Spinal cord (tissue), 10 donors: ENCODE measurements around the gene DNAJC1. TPM values are rescaled to one million over a fixed set of nuclear protein-coding genes. Genes with fewer than 3 reads are reported as not detected.
A peak's percentile ranks its signal among the peaks of the same experiment; 100 is the strongest.

Experiments used
- DNase-seq, 6 donors: peaks; one replicate each; pipeline versions ENCODE4 v3.0.0 to v3.0.0-alpha.2; 2013 to 2015; ENCODE audit warnings: low spot score in 6 of 6, low read depth in 4 of 6
- H3K27ac ChIP-seq: one replicate; pipeline ENCODE4 v1.5.1; 2013; ENCODE audit warnings: low read depth, low read length, control low read depth
- H3K27me3 ChIP-seq: one replicate; pipeline ENCODE4 v1.6.1; 2013; ENCODE audit warnings: low read length; ENCODE audit not compliant: control insufficient read depth, insufficient read depth
- H3K36me3 ChIP-seq: one replicate; pipeline ENCODE4 v1.6.1; 2013; ENCODE audit warnings: low read length; ENCODE audit not compliant: control insufficient read depth, insufficient read depth
- H3K4me1 ChIP-seq: one replicate; pipeline ENCODE4 v1.6.1; 2013; ENCODE audit warnings: low read length; ENCODE audit not compliant: control insufficient read depth, insufficient read depth
- H3K4me3 ChIP-seq: one replicate; pipeline ENCODE4 v1.5.1; 2013; ENCODE audit warnings: low read depth, low read length, control low read depth
- H3K9me3 ChIP-seq: one replicate; pipeline ENCODE4 v1.6.1; 2013; ENCODE audit warnings: low read length; ENCODE audit not compliant: control insufficient read depth, insufficient read depth
- WGBS: methylation state at CpG from one replicate; pipeline ENCODE4 v1.1.5; 2013; ENCODE audit warnings: missing lambda C conversion rate; ENCODE audit not compliant: insufficient coverage; 5-methylcytosine and 5-hydroxymethylcytosine counted together
- polyA plus RNA-seq, 2 donors: library from polyadenylated mRNA; unstranded; fragments of 120-200 nt; gene quantifications; one replicate each; pipeline ENCODE4 v1.2.1, GENCODE V29; 2013; ENCODE audit not compliant: insufficient read length in 2 of 2
- total RNA-seq, 2 donors: library from RNA; depleted of rRNA in 1 of 2; stranded (reverse); fragments of 120-200 nt in 1 of 2; fragments of >200 nt in 1 of 2; gene quantifications; one replicate each; pipeline versions ENCODE4 v1.2.3 to v1.2.4, GENCODE V29; 2013 to 2014
- donor health status: healthy.

The DNAJC1 gene
- total and polyA plus RNA-seq, 4 donors = 15.6 to 39.0 (median 19.6) TPM

DNA sequence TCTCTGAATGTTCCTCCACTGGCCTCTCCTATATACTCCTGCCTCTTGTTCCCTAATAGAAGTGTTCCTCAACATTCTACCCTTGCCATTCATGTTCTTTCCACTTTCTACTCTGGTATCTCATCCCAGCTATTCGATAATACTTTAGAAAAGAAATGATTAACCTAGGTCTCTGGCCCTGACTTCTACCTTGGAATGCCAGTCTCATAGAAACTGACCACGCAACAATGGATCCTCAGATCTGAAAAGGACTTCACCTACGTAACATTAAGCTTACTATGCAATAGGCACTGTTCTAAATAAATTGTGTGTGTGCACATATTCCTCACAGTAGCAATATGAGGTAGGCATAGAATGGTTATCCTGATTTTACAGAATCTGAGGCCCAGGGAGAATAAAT is 234.5 kb downstream of the DNAJC1 start:
- H3K36me3 ChIP-seq = no peaks in the 10 kb centered on the region
- peaks cover 2% of the 10 kb centered on the region for H3K9me3 ChIP-seq
- no peak overlapping the region for H3K4me3 ChIP-seq
- no peaks in the 10 kb centered on the region for H3K4me1 ChIP-seq
- no CpG with 5 or more reads among the region's 3 CpGs for WGBS
- no peak overlapping the region for H3K27ac ChIP-seq
- H3K27me3 ChIP-seq = no peaks in the 10 kb centered on the region
- DNase-seq = no peak

GRCh38 chr10:21764466-21765189 is 238.9 kb downstream of the DNAJC1 start:
- H3K4me3 ChIP-seq = no peak overlapping the region
- H3K9me3 ChIP-seq = no peaks in the 10 kb centered on the region
- 100% methylated on average over 1 of the region's 5 CpGs for WGBS
- no peak overlapping the region for H3K27ac ChIP-seq
- H3K4me1 ChIP-seq = peaks cover 2% of the 10 kb centered on the region
- H3K36me3 ChIP-seq = no peaks in the 10 kb centered on the region
- no peak for DNase-seq
- no peaks in the 10 kb centered on the region for H3K27me3 ChIP-seq

- no peak for DNase-seq
- WGBS = no CpG with 5 or more reads among the region's 2 CpGs
- H3K9me3 ChIP-seq = no peaks in the 10 kb centered on the region
- peaks cover 17% of the 10 kb centered on the region for H3K36me3 ChIP-seq
- peaks cover 11% of the 10 kb centered on the region for H3K4me1 ChIP-seq
- no peak overlapping the region for H3K27ac ChIP-seq
- H3K4me3 ChIP-seq = no peak overlapping the region
- no peaks in the 10 kb centered on the region for H3K27me3 ChIP-seq
Measured at GRCh38 chr10:21760332-21760731, 243.2 kb downstream of the DNAJC1 start.

DNA sequence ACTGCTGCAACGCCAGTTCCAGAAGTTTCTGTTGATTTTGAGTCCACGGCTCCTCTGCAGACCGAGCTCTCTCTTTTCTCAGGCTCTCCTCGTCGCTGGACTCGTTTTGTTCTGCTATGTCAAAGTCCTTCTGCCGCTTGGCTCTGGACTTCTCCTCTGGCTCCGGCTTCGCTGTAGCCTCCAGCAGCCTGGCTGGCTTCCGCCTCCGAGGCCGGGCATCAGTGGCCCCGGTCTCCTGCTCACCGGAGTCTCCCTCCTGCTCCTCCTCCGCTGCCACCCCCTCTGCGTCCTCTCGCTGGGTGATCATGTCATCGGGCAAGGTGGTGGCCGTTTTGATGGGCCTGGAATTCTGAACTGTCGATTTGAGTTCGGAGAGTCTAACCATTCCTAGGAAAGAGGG is 244.3 kb downstream of the DNAJC1 start:
- H3K27me3 ChIP-seq = no peaks in the 10 kb centered on the region
- no peak for DNase-seq
- WGBS = 90% methylated on average over 18 of the region's 21 CpGs

GRCh38 chr10:21758696-21759095 is 244.8 kb downstream of the DNAJC1 start:
- Histone ChIP-seq H3K4me1 (peaks cover 11% of the 10 kb centered on the region), H3K9me3 (no peaks in the 10 kb centered on the region), H3K4me3 (no peak overlapping the region), H3K36me3 (peaks cover 28% of the 10 kb centered on the region), H3K27me3 (no peaks in the 10 kb centered on the region), H3K27ac (no peak overlapping the region)
- DNase-seq = no peak
- 56% methylated on average over 3 of the region's 7 CpGs for WGBS

More for the DNA sequence above, 244.3 kb downstream of the DNAJC1 start:
- H3K36me3 ChIP-seq = peaks cover 22% of the 10 kb centered on the region
- H3K4me1 ChIP-seq = peaks cover 11% of the 10 kb centered on the region
- H3K9me3 ChIP-seq = no peaks in the 10 kb centered on the region
- H3K4me3 ChIP-seq = no peak overlapping the region
- H3K27ac ChIP-seq = no peak overlapping the region

DNA sequence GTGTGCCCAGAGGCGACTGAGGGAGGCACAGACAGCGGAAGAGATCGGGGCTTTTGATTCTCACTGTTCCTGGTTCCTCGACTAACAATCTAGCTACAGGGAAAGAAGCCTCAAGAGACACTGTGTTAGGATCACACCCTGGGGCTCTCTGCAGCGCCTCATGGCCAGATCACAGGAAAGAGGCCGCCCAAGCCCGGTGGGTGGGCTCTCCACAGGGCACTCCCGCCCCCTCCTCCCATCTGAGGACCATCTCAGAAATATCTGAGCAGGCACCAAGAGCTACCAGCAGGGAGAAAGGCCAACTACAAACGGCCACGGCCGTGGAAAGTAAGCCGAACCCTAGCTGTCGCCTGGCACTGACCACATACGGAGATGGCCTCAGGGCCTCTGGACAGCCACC is 245.3 kb downstream of the DNAJC1 start:
- Histone ChIP-seq H3K4me1 (peaks cover 11% of the 10 kb centered on the region), H3K27me3 (no peaks in the 10 kb centered on the region), H3K4me3 (no peak overlapping the region), H3K36me3 (peaks cover 32% of the 10 kb centered on the region), H3K27ac (no peak overlapping the region), H3K9me3 (no peaks in the 10 kb centered on the region)
- no peak for DNase-seq
- 66% methylated on average over 14 of the region's 14 CpGs for WGBS

DNA sequence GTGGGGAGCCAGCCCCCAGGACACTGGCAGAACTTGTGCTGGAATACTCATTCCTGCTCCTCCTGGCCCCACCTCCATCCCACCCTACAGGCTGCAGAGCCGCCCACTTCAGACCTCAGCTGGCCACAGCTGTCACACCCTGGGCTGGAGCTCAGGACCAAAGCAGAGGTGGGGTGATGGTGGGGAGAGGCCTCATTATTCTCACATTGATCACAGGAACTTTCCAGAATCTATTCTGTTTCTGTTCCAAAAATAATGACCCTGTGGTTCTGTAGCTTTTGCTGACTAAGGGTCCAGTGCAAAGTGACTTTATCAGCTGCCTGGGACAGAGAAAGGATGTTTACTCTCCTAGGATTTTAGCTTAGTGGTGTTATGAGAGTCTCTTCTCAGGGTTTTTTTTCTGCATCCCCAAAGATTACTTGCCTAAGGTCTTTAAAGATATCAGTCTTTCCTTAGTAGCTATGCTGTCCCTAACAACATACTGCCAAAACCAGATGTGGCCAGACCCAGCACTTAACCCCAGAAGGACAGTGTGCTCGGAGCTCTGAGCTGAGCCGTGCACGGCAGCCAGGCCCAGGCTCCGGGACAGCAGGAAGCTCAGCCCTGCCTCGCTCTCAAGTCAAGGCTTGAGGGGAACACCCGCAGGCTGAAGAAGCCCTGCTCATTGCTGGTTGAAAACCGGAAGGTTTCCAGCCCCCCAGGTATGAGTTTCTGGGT is 246.2 kb downstream of the DNAJC1 start:
- no peak overlapping the region for H3K4me3 ChIP-seq
- H3K9me3 ChIP-seq = no peaks in the 10 kb centered on the region
- DNase-seq = no peak
- peaks cover 41% of the 10 kb centered on the region for H3K36me3 ChIP-seq
- peak overlapping the region; percentile 13 for H3K27ac ChIP-seq
- H3K27me3 ChIP-seq = no peaks in the 10 kb centered on the region
- H3K4me1 ChIP-seq = peaks cover 8% of the 10 kb centered on the region
- 50% methylated on average over 7 of the region's 8 CpGs for WGBS

DNA sequence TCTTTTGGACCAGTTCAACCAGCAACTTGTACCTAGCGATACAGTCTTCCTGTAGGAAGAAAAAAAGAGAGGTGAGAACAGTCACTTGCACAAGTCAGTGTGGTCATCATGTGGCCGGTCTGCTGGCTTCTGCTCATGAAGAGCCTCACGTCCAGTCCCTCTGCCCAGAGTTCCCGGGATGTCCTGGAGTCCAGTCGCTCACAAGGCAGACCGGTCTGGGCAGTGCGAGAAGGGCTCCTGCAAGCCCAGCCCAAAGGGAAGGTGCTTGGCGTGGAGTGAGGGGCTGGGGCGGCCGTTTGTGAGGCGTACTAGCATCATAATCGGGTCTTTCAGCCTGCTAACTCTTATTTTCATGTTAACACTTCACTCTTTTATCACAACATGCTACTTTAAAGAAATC is 246.8 kb downstream of the DNAJC1 start:
- 90% methylated on average over 10 of the region's 12 CpGs for WGBS

DNA sequence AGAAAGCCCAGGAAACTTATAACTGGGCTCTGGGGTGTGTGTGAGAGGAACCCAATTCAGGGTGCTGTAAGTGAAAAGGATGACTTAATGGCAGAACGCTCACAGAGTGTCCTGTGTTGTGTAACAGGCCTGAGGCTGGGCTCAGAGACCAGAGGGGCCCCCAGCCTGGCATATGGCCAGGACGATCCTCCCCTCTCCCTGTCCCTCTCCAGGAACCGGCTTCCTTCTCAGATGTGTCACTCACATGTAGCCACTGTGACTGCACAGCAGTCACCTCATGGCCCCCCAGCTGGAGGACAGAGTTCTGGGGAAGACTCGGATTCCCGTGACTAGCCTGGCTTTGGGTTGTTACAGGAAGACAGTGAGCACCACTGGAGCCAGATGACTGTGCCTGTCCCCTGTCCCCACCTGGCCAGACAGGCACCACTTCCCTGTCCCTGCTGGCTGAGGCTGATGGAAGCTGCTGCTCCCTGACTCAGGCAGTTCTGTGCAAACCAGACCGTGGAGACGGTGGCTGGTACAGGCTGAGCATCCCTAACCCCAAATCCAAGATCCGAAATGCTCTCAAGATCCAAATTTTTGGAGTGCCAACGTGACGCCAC is 249.0 kb downstream of the DNAJC1 start:
- Histone ChIP-seq H3K27me3 (no peaks in the 10 kb centered on the region), H3K4me1 (peaks cover 8% of the 10 kb centered on the region), H3K9me3 (no peaks in the 10 kb centered on the region), H3K27ac (no peak overlapping the region), H3K4me3 (no peak overlapping the region), H3K36me3 (peaks cover 49% of the 10 kb centered on the region)
- WGBS = 64% methylated on average over 7 of the region's 10 CpGs
- no peak for DNase-seq

More for the DNA sequence above, 246.8 kb downstream of the DNAJC1 start:
- peaks cover 8% of the 10 kb centered on the region for H3K4me1 ChIP-seq
- H3K27me3 ChIP-seq = no peaks in the 10 kb centered on the region
- no peak for DNase-seq
- peaks cover 42% of the 10 kb centered on the region for H3K36me3 ChIP-seq
- H3K4me3 ChIP-seq = no peak overlapping the region
- no peak overlapping the region for H3K27ac ChIP-seq
- no peaks in the 10 kb centered on the region for H3K9me3 ChIP-seq
